Peyer's patch (tissue), 4 donors: ENCODE results near the gene TNMD. TPM values are rescaled to one million over a fixed set of nuclear protein-coding genes. Genes with fewer than 3 reads are reported as not detected.
A peak's percentile ranks its signal among the peaks of the same experiment; 100 is the strongest.

Experiments used
- DNase-seq, 3 donors: peaks; one replicate each; pipeline ENCODE4 v3.0.0-alpha.2; 2017 to 2019
- H3K27ac ChIP-seq, 4 donors: fragments of 200-600 bp; sonication (generic); one replicate each; pipeline ENCODE4 v1.5.1; 2016 to 2019
- H3K27me3 ChIP-seq, 2 donors: fragments of 200-600 bp; sonication (generic); one replicate each; pipeline ENCODE4 v1.5.1; 2019
- H3K36me3 ChIP-seq, 3 donors: fragments of 200-600 bp; sonication (generic); one replicate each; pipeline ENCODE4 v1.5.1; 2016 to 2019
- H3K4me1 ChIP-seq, 4 donors: fragments of 200-600 bp; sonication (generic); one replicate each; pipeline ENCODE4 v1.5.1; 2016 to 2019
- H3K4me3 ChIP-seq, 4 donors: fragments of 200-600 bp; sonication (generic); 1 replicate in 3 of 4; 2 replicates in 1 of 4; pipeline ENCODE4 v1.5.1; 2016 to 2019; ENCODE audit warnings: mild to moderate bottlenecking in 1 of 4
- H3K9me3 ChIP-seq, 4 donors: fragments of 200-600 bp; sonication (generic); one replicate each; pipeline ENCODE4 v1.5.1; 2016 to 2019; ENCODE audit warnings: mild to moderate bottlenecking in 1 of 4
- CTCF ChIP-seq, 6 experiments: fragments of 450-650 bp in 4 of 6; fragments of 200-600 bp in 2 of 6; sonication (generic) in 1 of 6; IDR thresholded peaks; one replicate each; pipeline ENCODE4 v1.5.1; 2017 to 2019; ENCODE audit warnings: antibody characterized with exemption in 6 of 6, mild to moderate bottlenecking in 3 of 6, moderate library complexity in 1 of 6
- POLR2A ChIP-seq, 2 donors: fragments of 450-650 bp; IDR thresholded peaks; one replicate each; pipeline ENCODE4 v1.5.1; 2017; ENCODE audit warnings: antibody characterized with exemption in 2 of 2, mild to moderate bottlenecking in 2 of 2, moderate library complexity in 2 of 2
- total RNA-seq, 4 donors: library from RNA; depleted of rRNA; stranded (reverse); fragments of >200 nt; gene quantifications; one replicate each; pipeline ENCODE4 v1.1.0, GENCODE V29; 2016

TNMD gene
- total RNA-seq, 4 donors from 2014 or later = 3.1 TPM; not detected in 3

GRCh38 chrX:100593126-100593525 lies 8.4 kb downstream of the TNMD start:
- peak overlapping the region in 1 of 4 donors; percentile 28 for H3K27ac ChIP-seq
- H3K4me3 ChIP-seq = no peak overlapping the region
- DNase-seq = no peak
- H3K36me3 ChIP-seq = no peaks in the 10 kb centered on the region
- H3K9me3 ChIP-seq = no peaks in the 10 kb centered on the region
- no peaks in the 10 kb centered on the region for H3K27me3 ChIP-seq
- TF ChIP-seq POLR2A (IDR thresholded peaks at IDR 0.05) (no peak), CTCF (IDR thresholded peaks at IDR 0.05) (no peak)
- H3K4me1 ChIP-seq = no peaks in the 10 kb centered on the region

DNA sequence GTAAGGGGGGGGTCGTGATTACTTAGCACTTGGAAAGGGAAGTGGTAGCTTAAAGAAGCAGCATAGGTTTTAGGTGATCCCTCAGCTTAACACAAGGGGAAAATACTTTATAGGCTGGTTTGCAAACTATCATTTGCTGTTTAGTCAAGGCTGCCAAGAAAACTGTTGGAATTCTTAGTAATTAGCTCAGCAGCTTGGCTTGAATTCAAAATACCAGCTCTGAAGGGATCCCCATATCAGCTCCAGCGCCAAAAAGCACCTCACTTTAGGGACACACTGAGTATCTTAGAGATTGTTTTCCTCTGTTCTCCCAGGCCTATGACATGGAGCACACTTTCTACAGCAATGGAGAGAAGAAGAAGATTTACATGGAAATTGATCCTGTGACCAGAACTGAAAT lies 8.8 kb downstream of the TNMD start:
- DNase-seq = no peak
- no peaks in the 10 kb centered on the region for H3K27me3 ChIP-seq
- H3K4me1 ChIP-seq = no peaks in the 10 kb centered on the region
- TF ChIP-seq POLR2A (IDR thresholded peaks at IDR 0.05) (no peak), CTCF (IDR thresholded peaks at IDR 0.05) (no peak)
- no peaks in the 10 kb centered on the region for H3K36me3 ChIP-seq
- no peaks in the 10 kb centered on the region for H3K9me3 ChIP-seq
- H3K27ac ChIP-seq = peak overlapping the region in 1 of 4 donors; percentile 28
- H3K4me3 ChIP-seq = no peak overlapping the region

DNA sequence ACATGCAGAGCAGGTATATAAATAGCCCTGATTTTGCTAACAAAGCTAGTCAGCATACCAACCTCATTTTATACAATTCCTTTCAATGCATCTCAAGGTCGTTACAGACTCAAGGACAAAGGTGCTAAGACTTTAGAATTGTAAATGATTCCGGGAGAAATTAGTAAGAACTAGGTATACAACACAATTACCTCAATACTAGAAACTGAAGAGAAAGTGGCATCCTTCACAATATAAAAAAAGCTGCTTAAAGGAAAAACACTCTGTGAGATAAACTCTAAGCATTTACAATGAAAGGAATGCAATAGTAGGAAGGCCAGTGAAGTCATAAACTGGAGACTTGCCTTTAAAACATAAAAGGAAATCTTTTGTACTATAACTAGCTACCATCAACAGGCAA lies 11.9 kb downstream of the TNMD start:
- H3K4me1 ChIP-seq = no peaks in the 10 kb centered on the region
- no peak overlapping the region for H3K4me3 ChIP-seq
- no peaks in the 10 kb centered on the region for H3K9me3 ChIP-seq
- H3K27ac ChIP-seq = no peak overlapping the region
- no peaks in the 10 kb centered on the region for H3K27me3 ChIP-seq
- no peak for TF ChIP-seq POLR2A (IDR thresholded peaks at IDR 0.05)
- TF ChIP-seq CTCF (IDR thresholded peaks at IDR 0.05) = no peak
- no peak for DNase-seq
- H3K36me3 ChIP-seq = no peaks in the 10 kb centered on the region

GRCh38 chrX:100599456-100599855 lies 14.7 kb downstream of the TNMD start:
- H3K27ac ChIP-seq = no peak overlapping the region
- TF ChIP-seq POLR2A (IDR thresholded peaks at IDR 0.05) = no peak
- TF ChIP-seq CTCF (IDR thresholded peaks at IDR 0.05) = no peak
- no peak overlapping the region for H3K4me3 ChIP-seq
- no peak for DNase-seq
- no peaks in the 10 kb centered on the region for H3K27me3 ChIP-seq
- no peaks in the 10 kb centered on the region for H3K9me3 ChIP-seq
- H3K36me3 ChIP-seq = no peaks in the 10 kb centered on the region
- no peaks in the 10 kb centered on the region for H3K4me1 ChIP-seq

GRCh38 chrX:100600340-100600739 lies 15.6 kb downstream of the TNMD start:
- DNase-seq = no peak
- H3K27ac ChIP-seq = no peak overlapping the region

More at GRCh38 chrX:100600340-100600739, 15.6 kb downstream of the TNMD start:
- Histone ChIP-seq H3K36me3 (no peaks in the 10 kb centered on the region), H3K4me1 (no peaks in the 10 kb centered on the region), H3K27me3 (no peaks in the 10 kb centered on the region), H3K4me3 (no peak overlapping the region), H3K9me3 (no peaks in the 10 kb centered on the region)
- TF ChIP-seq POLR2A (IDR thresholded peaks at IDR 0.05) (no peak), CTCF (IDR thresholded peaks at IDR 0.05) (no peak)
